GM12878 (cell line): ENCODE results near the gene GOLGA6L10. TPM values are rescaled to one million over a fixed set of nuclear protein-coding genes. Genes with fewer than 3 reads are reported as not detected.
"Not testable (repeated sequence)": the region's sequence is repeated elsewhere in the genome, so short reads cannot be mapped to it uniquely, and the experiment has no call there.

ENCODE experiments used
- ATAC-seq: fragments of 200-7000 bp; cut with Tn5 transposase; 3 replicates; pipeline ENCODE4 v1.9.1; 2020; ENCODE audit warnings: mild to moderate bottlenecking, moderate library complexity
- BruUV-seq: library from RNA; stranded (reverse); fragments of 400-500 nt; replicated peaks from 2 replicates; lab custom pipeline; 2021; lab: Mats Ljungman, UMichigan
- CTCF ChIA-PET: fragments of 300-600 bp; sonication (Branson Sonifier 250); formaldehyde crosslinking; extraction: SDS; loops from one replicate; lab custom pipeline; 2021; ENCODE audit warnings: inconsistent platforms; lab: Yijun Ruan, JAX
- POLR2A ChIA-PET: fragments of 350-600 bp; formaldehyde crosslinking; extraction: SDS; loops from one replicate; lab custom pipeline; 2021; ENCODE audit warnings: inconsistent platforms; lab: Charles Lee
- RAD21 ChIA-PET: fragments of 300-600 bp; sonication (Branson Sonifier 250); formaldehyde crosslinking; loops from one replicate; lab custom pipeline; 2023; ENCODE audit warnings: antibody characterized with exemption; ENCODE audit not compliant: unreplicated experiment; lab: Charles Lee
- SMC1A ChIA-PET: fragments of 300-600 bp; sonication (Branson Sonifier 250); formaldehyde crosslinking; loops from one replicate; lab custom pipeline; 2023; ENCODE audit not compliant: unreplicated experiment, uncharacterized antibody; lab: Charles Lee
- DNase-seq: peaks from one replicate; pipeline ENCODE4 v3.0.0-alpha.2; 2011; ENCODE audit warnings: low read depth, low spot score
- FAIRE-seq: peaks from 3 replicates; lab custom pipeline; 2011; peaks lifted over from hg19 to GRCh38; lab: Jason Lieb, UNC
- H2AFZ ChIP-seq: 2 replicates; pipeline ENCODE4 v1.6.0; 2011; ENCODE audit warnings: low read depth, low read length, control low read depth; ENCODE audit not compliant: control insufficient read depth
- H3K27ac ChIP-seq: 2 replicates; pipeline ENCODE4 v1.5.1; 2011; ENCODE audit warnings: control low read depth; ENCODE audit not compliant: control insufficient read depth, insufficient read depth
- H3K27me3 ChIP-seq, 2 experiments: replicated peaks in 1 of 2; 2 replicates each; pipeline versions ENCODE4 v1.6.0 to v1.6.1; 2011; ENCODE audit warnings: low read length in 1 of 2; ENCODE audit not compliant: control insufficient read depth in 2 of 2, insufficient read depth in 2 of 2
- H3K36me3 ChIP-seq, 2 experiments: 2 replicates each; pipeline ENCODE4 v1.5.1; 2011; ENCODE audit warnings: low read length in 1 of 2; ENCODE audit not compliant: control insufficient read depth in 2 of 2, insufficient read depth in 2 of 2
- H3K4me1 ChIP-seq: 2 replicates; pipeline ENCODE4 v1.6.1; 2011; ENCODE audit warnings: mild to moderate bottlenecking, low read length, moderate library complexity, mixed read lengths; ENCODE audit not compliant: control insufficient read depth, insufficient read depth
- H3K4me2 ChIP-seq: 2 replicates; pipeline ENCODE4 v1.6.0; 2011; ENCODE audit warnings: control low read depth; ENCODE audit not compliant: control insufficient read depth, insufficient read depth
- H3K4me3 ChIP-seq: fragments of 200-600 bp; sonication (generic); 2 replicates; pipeline ENCODE4 v1.5.1; 2016
- H3K79me2 ChIP-seq: 2 replicates; pipeline ENCODE4 v1.6.0; 2011; ENCODE audit warnings: low read length; ENCODE audit not compliant: control insufficient read depth, insufficient read depth
- H3K9ac ChIP-seq: 2 replicates; pipeline ENCODE4 v1.8.0; 2011; ENCODE audit warnings: low read length, control low read depth, mixed read lengths; ENCODE audit not compliant: control insufficient read depth, insufficient read depth
- H3K9me3 ChIP-seq: replicated peaks from 3 replicates; pipeline ENCODE4 v1.5.1; 2011; ENCODE audit warnings: mild to moderate bottlenecking, low read length; ENCODE audit not compliant: control insufficient read depth, insufficient read depth
- H4K20me1 ChIP-seq: 2 replicates; pipeline ENCODE4 v1.6.0; 2011; ENCODE audit not compliant: control insufficient read depth, insufficient read depth
- BCL3 ChIP-seq: IDR thresholded peaks from 2 replicates; pipeline ENCODE4 v1.6.1; 2011; ENCODE audit warnings: borderline replicate concordance, low read depth, mild to moderate bottlenecking, moderate library complexity, low read length; ENCODE audit not compliant: insufficient read depth, poor library complexity, severe bottlenecking
- CBX5 ChIP-seq: sonication (generic); IDR thresholded peaks from 2 replicates; pipeline ENCODE4 v1.6.1; 2016; ENCODE audit warnings: low read depth, moderate library complexity, mild to moderate bottlenecking, inconsistent platforms
- EGR1 ChIP-seq, 2 experiments: IDR thresholded peaks; 1 replicate in 1 of 2; 2 replicates in 1 of 2; pipeline ENCODE4 v1.6.1; 2011 to 2012; ENCODE audit warnings: low read depth in 2 of 2, low read length in 2 of 2, borderline replicate concordance in 1 of 2, mild to moderate bottlenecking in 1 of 2, moderate library complexity in 1 of 2
- HDAC2 ChIP-seq: fragments of 200-600 bp; sonication (generic); IDR thresholded peaks from 2 replicates; pipeline ENCODE4 v1.6.1; 2017
- JUND ChIP-seq: IDR thresholded peaks from 2 replicates; pipeline ENCODE4 v1.6.1; 2012; ENCODE audit warnings: low read depth, mild to moderate bottlenecking, low read length, improper control_type of control experiment, moderate library complexity
- RB1 ChIP-seq: fragments of 450-650 bp; formaldehyde crosslinking; IDR thresholded peaks from 2 replicates; pipeline ENCODE4 v1.6.1; 2017; ENCODE audit warnings: mild to moderate bottlenecking, borderline replicate concordance
- STAT3 ChIP-seq: IDR thresholded peaks from 2 replicates; pipeline ENCODE4 v1.6.1; 2011; ENCODE audit warnings: low read depth, low read length, improper control_type of control experiment
- ZNF592 ChIP-seq: fragments of 450-650 bp; IDR thresholded peaks from 2 replicates; pipeline ENCODE4 v1.6.1; 2017; ENCODE audit warnings: mild to moderate bottlenecking, moderate library complexity
- WGBS: methylation state at CpG from one replicate; pipeline ENCODE4 v1.1.6; 2016; ENCODE audit warnings: low lambda C conversion rate; ENCODE audit not compliant: insufficient replicate concordance, insufficient coverage; ENCODE audit errors: missing lambda C conversion rate; 5-methylcytosine and 5-hydroxymethylcytosine counted together
- in situ Hi-C: fragments of 300-500 bp; cut with MboI; formaldehyde crosslinking; loops from 9 replicates; pipeline ENCODE4 v1.14.3; 2018; ENCODE audit warnings: mixed read lengths
- intact Hi-C: fragments of 100-400 bp; cut with micrococcal nuclease; formaldehyde crosslinking; loops from one replicate; pipeline ENCODE4 v1.14.2; 2022; ENCODE audit not compliant: unreplicated experiment
- polyA plus RNA-seq, 11 experiments: library from polyadenylated mRNA; depleted of rRNA in 4 of 11; unstranded in 6 of 11; stranded (reverse) in 5 of 11; fragments of >200 nt; fragmentation: Nextera tagmentation in 4 of 11; fragmentation: Illumina TruSeq in 1 of 11; extraction: Ambion mirVana in 4 of 11; extraction: Trizol in 1 of 11; gene quantifications; 1 replicate in 1 of 11; 2 replicates in 10 of 11; pipeline versions ENCODE4 v1.2.1 to v1.2.3, GENCODE V29; 2011 to 2016; ENCODE audit warnings: inconsistent platforms in 2 of 11, missing spikeins in 2 of 11, low read depth in 1 of 11
- total RNA-seq, 4 experiments: library from RNA; depleted of rRNA in 3 of 4; stranded (reverse); fragments of >200 nt in 3 of 4; fragmentation: Illumina TruSeq in 1 of 4; extraction: Trizol in 1 of 4; gene quantifications; 2 replicates each; pipeline versions ENCODE4 v1.2.1 to v1.2.3, GENCODE V29; 2013 to 2021

GOLGA6L10 gene
- total and polyA plus RNA-seq, 10 of the 15 experiments (the other 5 are each of a cell fraction or from before 2014, with no cell fraction given), result 0.68 to 6.7 (median 1.3) TPM

- TF ChIP-seq STAT3 (no peak), BCL3 (no peak)
These were observed 48.5 kb upstream of the GOLGA6L10 start (continued) for GRCh38 chr15:82397817-82398216.

GRCh38 chr15:82395788-82396187, 46.5 kb upstream of the GOLGA6L10 start:
- H3K4me2 ChIP-seq, ATAC-seq, SMC1A ChIA-PET, FAIRE-seq, DNase-seq, BruUV-seq, H2AFZ ChIP-seq, in situ Hi-C loops, H3K36me3 ChIP-seq, H3K4me3 ChIP-seq, H3K9ac ChIP-seq, intact Hi-C loops, CTCF ChIA-PET, H4K20me1 ChIP-seq, H3K79me2 ChIP-seq, H3K9me3 ChIP-seq, H3K27me3 ChIP-seq, POLR2A ChIA-PET, H3K27ac ChIP-seq, RAD21 ChIA-PET, H3K4me1 ChIP-seq: not testable (repeated sequence)
- WGBS, result 100% methylated on average over 1 of the region's 4 CpGs

GRCh38 chr15:82393671-82394070, 44.4 kb upstream of the GOLGA6L10 start:
- Histone ChIP-seq H3K4me1 (no peaks in the 10 kb centered on the region), H3K79me2 (no peaks in the 10 kb centered on the region), H3K27me3 (no peaks in the 10 kb centered on the region), H3K9ac (no peak overlapping the region), H3K4me2 (no peak overlapping the region), H3K27ac (no peak overlapping the region), H4K20me1 (no peaks in the 10 kb centered on the region), H3K4me3 (no peak overlapping the region), H3K9me3 (no peaks in the 10 kb centered on the region), H2AFZ (no peak overlapping the region), H3K36me3 (no peaks in the 10 kb centered on the region)
- ChIA-PET CTCF (no interaction called here), POLR2A (no interaction called here), RAD21 (no interaction called here), SMC1A (no interaction called here)
- intact Hi-C loops (no loop called here), in situ Hi-C loops (no loop called here)
- ATAC-seq (no peak), DNase-seq (no peak), FAIRE-seq (no peak)
- WGBS, result 90% methylated on average over 4 of the region's 4 CpGs
- no TSS peak for BruUV-seq
- TF ChIP-seq HDAC2 (no peak), RB1 (no peak), CBX5 (no peak), EGR1 (IDR thresholded peaks at IDR 0.05; ENCODE audit: borderline replicate concordance in 1 of 2, low read depth in 2 of 2, low read length in 2 of 2) (no peak), JUND (no peak), ZNF592 (no peak)
